Keratinocyte (primary cell): ENCODE measurements around the gene DOCK1. TPM values are rescaled to one million over a fixed set of nuclear protein-coding genes. Genes with fewer than 3 reads are reported as not detected.

ENCODE experiments used
- DNase-seq: peaks from one replicate; pipeline ENCODE4 v3.0.0-alpha.2; 2011; ENCODE audit warnings: low read depth, missing footprints, low spot score
- FAIRE-seq: peaks from 2 replicates; lab custom pipeline; 2011; peaks lifted over from hg19 to GRCh38; lab: Jason Lieb, UNC
- H2AFZ ChIP-seq: 2 replicates; pipeline ENCODE4 v1.6.0; 2012; ENCODE audit warnings: low read length, control low read depth, inconsistent platforms; ENCODE audit not compliant: control insufficient read depth
- H3K27ac ChIP-seq: 2 replicates; pipeline ENCODE4 v1.5.1; 2011; ENCODE audit warnings: low read length; ENCODE audit not compliant: control insufficient read depth, insufficient read depth
- H3K27me3 ChIP-seq: 3 replicates; pipeline ENCODE4 v1.6.0; 2011; ENCODE audit warnings: low read length; ENCODE audit not compliant: control insufficient read depth, insufficient read depth; ENCODE audit errors: extremely low read depth
- H3K36me3 ChIP-seq, 2 experiments: 2 replicates in 1 of 2; 3 replicates in 1 of 2; pipeline ENCODE4 v1.5.1; 2011; ENCODE audit warnings: low read length in 2 of 2, mild to moderate bottlenecking in 1 of 2; ENCODE audit not compliant: control insufficient read depth in 2 of 2, insufficient read depth in 2 of 2; ENCODE audit errors: extremely low read depth in 1 of 2
- H3K4me1 ChIP-seq: 3 replicates; pipeline ENCODE4 v1.5.1; 2011; ENCODE audit warnings: low read length; ENCODE audit not compliant: control insufficient read depth, insufficient read depth; ENCODE audit errors: extremely low read depth
- H3K4me2 ChIP-seq: 3 replicates; pipeline ENCODE4 v1.6.0; 2011; ENCODE audit warnings: low read depth, low read length; ENCODE audit not compliant: control insufficient read depth, insufficient read depth; ENCODE audit errors: extremely low read depth
- H3K4me3 ChIP-seq, 3 experiments: fragments of 200-600 bp in 1 of 3; sonication (generic) in 1 of 3; 2 replicates in 2 of 3; 3 replicates in 1 of 3; pipeline ENCODE4 v1.5.1; 2011 to 2016; ENCODE audit warnings: low read length in 3 of 3, mild to moderate bottlenecking in 3 of 3, control low read depth in 2 of 3, inconsistent platforms in 1 of 3, low read depth in 1 of 3, mixed read lengths in 1 of 3, mixed run types in 1 of 3, moderate library complexity in 1 of 3; ENCODE audit not compliant: control insufficient read depth in 2 of 3, insufficient read depth in 2 of 3; ENCODE audit errors: extremely low read depth in 1 of 3
- H3K79me2 ChIP-seq: 2 replicates; pipeline ENCODE4 v1.6.0; 2012; ENCODE audit warnings: low read length; ENCODE audit not compliant: control insufficient read depth, insufficient read depth
- H3K9ac ChIP-seq: 3 replicates; pipeline ENCODE4 v1.6.0; 2011; ENCODE audit warnings: low read length; ENCODE audit not compliant: control insufficient read depth, insufficient read depth; ENCODE audit errors: extremely low read depth
- H3K9me1 ChIP-seq: 3 replicates; pipeline ENCODE4 v1.6.0; 2011; ENCODE audit warnings: low read length; ENCODE audit not compliant: control insufficient read depth, insufficient read depth; ENCODE audit errors: extremely low read depth
- H3K9me3 ChIP-seq: 2 replicates; pipeline ENCODE4 v1.5.1; 2012; ENCODE audit warnings: low read depth, low read length; ENCODE audit not compliant: control insufficient read depth
- H4K20me1 ChIP-seq: 3 replicates; pipeline ENCODE4 v1.6.0; 2011; ENCODE audit warnings: low read length; ENCODE audit not compliant: control insufficient read depth, insufficient read depth; ENCODE audit errors: extremely low read depth
- CTCF ChIP-seq, 3 experiments: IDR thresholded peaks in 1 of 3; conservative IDR thresholded peaks in 1 of 3; optimal IDR thresholded peaks in 1 of 3; 2 replicates in 2 of 3; 3 replicates in 1 of 3; pipeline versions ENCODE3 to v1.5.1; 2011; ENCODE audit warnings: low read length in 3 of 3, mild to moderate bottlenecking in 3 of 3, moderate library complexity in 2 of 3, control low read depth in 1 of 3, inconsistent platforms in 1 of 3; ENCODE audit not compliant: insufficient read depth in 2 of 3; ENCODE audit errors: extremely low read depth in 1 of 3
- EZH2 ChIP-seq: IDR thresholded peaks from one replicate; pipeline ENCODE4 v1.6.1; 2012; ENCODE audit warnings: inconsistent platforms, mild to moderate bottlenecking, low read length, moderate library complexity
- dilution Hi-C: fragments of 300-500 bp; cut with MboI; formaldehyde crosslinking; loops from one replicate; pipeline ENCODE4 v1.7.0; 2020; ENCODE audit warnings: low sequenced_read_pairs; ENCODE audit not compliant: extremely low pct_ligation_motif_present
- polyA plus RNA-seq, 5 experiments: library from polyadenylated mRNA; depleted of rRNA in 3 of 5; stranded (reverse) in 3 of 5; stranded (forward) in 1 of 5; unstranded in 1 of 5; fragments of >200 nt; gene quantifications; 1 replicate in 1 of 5; 2 replicates in 3 of 5; 3 replicates in 1 of 5; pipeline versions ENCODE4 v1.2.1 to v1.2.3, GENCODE V29; 2011 to 2012; ENCODE audit warnings: missing spikeins in 2 of 5, low read depth in 1 of 5, low replicate concordance in 1 of 5

The DOCK1 gene
- polyA plus RNA-seq, 1 donor (not counting 4 experiments of a cell fraction or from before 2014, with no cell fraction given): 15.7 TPM

- Histone ChIP-seq H3K4me3 (no peak overlapping the region), H3K27ac (no peak overlapping the region), H3K9me3 (no peaks in the 10 kb centered on the region), H3K4me1 (no peaks in the 10 kb centered on the region), H3K27me3 (no peaks in the 10 kb centered on the region), H4K20me1 (no peaks in the 10 kb centered on the region), H3K36me3 (peaks cover 0 to 2% of the 10 kb centered on the region in 2 experiments), H3K4me2 (no peak overlapping the region), H3K9ac (no peak overlapping the region), H2AFZ (no peak overlapping the region), H3K9me1 (no peaks in the 10 kb centered on the region), H3K79me2 (no peaks in the 10 kb centered on the region)
- FAIRE-seq (no peak), DNase-seq (no peak)
- TF ChIP-seq CTCF (optimal IDR thresholded peaks at IDR 0.05 in 1 of 3, IDR thresholded peaks at IDR 0.05 in 1 of 3, conservative IDR thresholded peaks at IDR 0.05 in 1 of 3; ENCODE audit: extremely low read depth in 1 of 3, insufficient read depth in 2 of 3, low read length in 3 of 3) (no peak), EZH2 (no peak)
- dilution Hi-C loops: no loop called here
These were observed 331.0 kb downstream of the DOCK1 start for GRCh38 chr10:127236266-127236665.

DNA sequence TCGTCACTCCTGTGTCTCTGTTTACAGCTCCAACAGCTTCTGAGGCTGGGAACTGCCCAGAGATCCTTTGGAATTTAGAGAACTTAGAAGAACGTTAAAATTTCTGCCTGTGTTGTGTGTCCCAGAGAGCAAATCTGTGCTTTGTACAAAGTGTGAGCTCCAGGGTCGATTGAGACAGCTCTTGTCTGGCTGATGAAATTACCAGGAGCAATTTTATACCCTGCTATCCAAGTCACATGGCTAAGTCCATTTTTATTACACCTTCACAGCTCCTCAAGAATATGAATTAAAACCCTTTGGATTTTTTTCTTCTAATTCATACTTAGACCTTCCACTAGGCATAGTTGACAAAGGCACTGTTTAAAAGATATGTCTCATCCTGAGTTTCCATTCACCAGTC lies 337.7 kb downstream of the DOCK1 start:
- H3K4me1 ChIP-seq: no peaks in the 10 kb centered on the region
- H3K9me1 ChIP-seq: no peaks in the 10 kb centered on the region

More for the DNA sequence above, 337.7 kb downstream of the DOCK1 start:
- Histone ChIP-seq H3K4me2 (no peak overlapping the region), H2AFZ (no peak overlapping the region), H3K27me3 (no peaks in the 10 kb centered on the region), H3K27ac (no peak overlapping the region), H3K9ac (no peak overlapping the region), H3K9me3 (no peaks in the 10 kb centered on the region), H4K20me1 (no peaks in the 10 kb centered on the region), H3K79me2 (no peaks in the 10 kb centered on the region), H3K4me3 (no peak overlapping the region), H3K36me3 (no peaks in the 10 kb centered on the region)
- no peak for DNase-seq
- FAIRE-seq: no peak
- dilution Hi-C loops: no loop called here
- TF ChIP-seq EZH2 (no peak), CTCF (optimal IDR thresholded peaks at IDR 0.05 in 1 of 3, IDR thresholded peaks at IDR 0.05 in 1 of 3, conservative IDR thresholded peaks at IDR 0.05 in 1 of 3; ENCODE audit: extremely low read depth in 1 of 3, insufficient read depth in 2 of 3, low read length in 3 of 3) (no peak)
